Stimulated activated CD8-positive, alpha-beta memory T cell treated with anti-CD3 and anti-CD28 coated beads, Interleukin-4, amount 100 ng/mL, for 48 hours (primary cell): ENCODE data around the gene TAB3.
"Not testable (repeated sequence)": the region's sequence is repeated elsewhere in the genome, so short reads cannot be mapped to it uniquely, and the experiment has no call there.

Experiments
- DNase-seq: peaks from one replicate; pipeline ENCODE4 v3.0.0-alpha.2; 2020

The TAB3 gene

GRCh38 chrX:30814978-30815377 lies 74.1 kb downstream of the TAB3 start:
- DNase-seq = no peak

- DNase-seq = no peak
Observed at GRCh38 chrX:30812326-30812725, 76.7 kb downstream of the TAB3 start.

GRCh38 chrX:30806187-30806728 lies 82.8 kb downstream of the TAB3 start:
- DNase-seq = no peak

GRCh38 chrX:30804462-30804861 lies 84.6 kb downstream of the TAB3 start:
- DNase-seq = no peak

GRCh38 chrX:30800901-30801300 lies 88.2 kb downstream of the TAB3 start:
- no peak for DNase-seq

- no peak for DNase-seq
Observed at GRCh38 chrX:30799327-30799726, 89.7 kb downstream of the TAB3 start.

GRCh38 chrX:30798810-30799209 lies 90.2 kb downstream of the TAB3 start:
- DNase-seq = no peak

GRCh38 chrX:30797301-30797700 lies 91.8 kb downstream of the TAB3 start:
- not testable (repeated sequence) for DNase-seq

GRCh38 chrX:30795981-30796958 lies 92.8 kb downstream of the TAB3 start:
- no peak for DNase-seq

- no peak for DNase-seq
Observed at GRCh38 chrX:30794497-30794896, 94.6 kb downstream of the TAB3 start.

GRCh38 chrX:30793767-30794103 lies 95.3 kb downstream of the TAB3 start:
- no peak for DNase-seq

GRCh38 chrX:30793075-30793766 lies 95.8 kb downstream of the TAB3 start:
- no peak for DNase-seq

- no peak for DNase-seq
Observed at GRCh38 chrX:30791296-30792278, 97.5 kb downstream of the TAB3 start.

GRCh38 chrX:30787012-30787411 lies 102.0 kb downstream of the TAB3 start:
- no peak for DNase-seq

- no peak for DNase-seq
Observed at GRCh38 chrX:30786374-30786773, 102.7 kb downstream of the TAB3 start.

- DNase-seq = no peak
Observed at GRCh38 chrX:30781711-30782444, 107.2 kb downstream of the TAB3 start.

- no peak for DNase-seq
Observed at GRCh38 chrX:30779453-30780030, 109.5 kb downstream of the TAB3 start.

- DNase-seq = no peak
Observed at GRCh38 chrX:30777575-30777974, 111.5 kb downstream of the TAB3 start.
